Duodenal mucosa (tissue), 2 donors: ENCODE data around the gene FHOD3.
A peak's percentile ranks its signal among the peaks of the same experiment; 100 is the strongest.

Source experiments
- H3K27ac ChIP-seq: one replicate; pipeline ENCODE4 v1.7.0; 2013; ENCODE audit warnings: low read depth, low read length
- H3K27me3 ChIP-seq, 2 donors: one replicate each; pipeline ENCODE4 v1.7.0; 2013; ENCODE audit warnings: low read length in 2 of 2, control low read depth in 1 of 2; ENCODE audit not compliant: insufficient read depth in 2 of 2, control insufficient read depth in 1 of 2
- H3K36me3 ChIP-seq, 2 donors: one replicate each; pipeline ENCODE4 v1.7.0; 2013; ENCODE audit warnings: low read length in 2 of 2, control low read depth in 1 of 2; ENCODE audit not compliant: insufficient read depth in 2 of 2, control insufficient read depth in 1 of 2
- H3K4me1 ChIP-seq, 2 donors: one replicate each; pipeline ENCODE4 v1.7.0; 2013; ENCODE audit warnings: low read length in 2 of 2, control low read depth in 1 of 2; ENCODE audit not compliant: insufficient read depth in 2 of 2, control insufficient read depth in 1 of 2
- H3K4me3 ChIP-seq, 2 donors: one replicate each; pipeline ENCODE4 v1.7.0; 2013; ENCODE audit warnings: low read length in 2 of 2, low read depth in 1 of 2
- H3K9ac ChIP-seq, 2 donors: one replicate each; pipeline ENCODE4 v1.7.0; 2013; ENCODE audit warnings: low read length in 2 of 2, low read depth in 1 of 2
- H3K9me3 ChIP-seq, 2 donors: one replicate each; pipeline ENCODE4 v1.7.0; 2013; ENCODE audit warnings: low read length in 2 of 2, control low read depth in 1 of 2; ENCODE audit not compliant: control insufficient read depth in 1 of 2

FHOD3 gene

GRCh38 chr18:36494160-36494437, 196.6 kb downstream of the FHOD3 start:
- Histone ChIP-seq H3K27ac (no peak overlapping the region), H3K9ac (no peak overlapping the region), H3K9me3 (no peaks in the 10 kb centered on the region), H3K36me3 (no peaks in the 10 kb centered on the region), H3K27me3 (no peaks in the 10 kb centered on the region), H3K4me1 (peaks cover 0 to 3% of the 10 kb centered on the region in 2 donors), H3K4me3 (no peak overlapping the region)

- H3K4me1 ChIP-seq: peaks cover 0 to 3% of the 10 kb centered on the region in 2 donors
- H3K27ac ChIP-seq: no peak overlapping the region
- H3K9me3 ChIP-seq: no peaks in the 10 kb centered on the region
- H3K9ac ChIP-seq: no peak overlapping the region
- H3K4me3 ChIP-seq: no peak overlapping the region
- no peaks in the 10 kb centered on the region for H3K27me3 ChIP-seq
- no peaks in the 10 kb centered on the region for H3K36me3 ChIP-seq
Measured at GRCh38 chr18:36496022-36496421, 198.5 kb downstream of the FHOD3 start.

- H3K36me3 ChIP-seq: no peaks in the 10 kb centered on the region
- no peak overlapping the region for H3K9ac ChIP-seq
- H3K4me1 ChIP-seq: no peaks in the 10 kb centered on the region
- H3K27me3 ChIP-seq: no peaks in the 10 kb centered on the region
- no peak overlapping the region for H3K4me3 ChIP-seq
- H3K9me3 ChIP-seq: no peaks in the 10 kb centered on the region
- no peak overlapping the region for H3K27ac ChIP-seq
Measured at GRCh38 chr18:36499938-36500337, 202.4 kb downstream of the FHOD3 start.

GRCh38 chr18:36501100-36501499, 203.6 kb downstream of the FHOD3 start:
- Histone ChIP-seq H3K9me3 (no peaks in the 10 kb centered on the region), H3K9ac (no peak overlapping the region), H3K27me3 (no peaks in the 10 kb centered on the region), H3K27ac (no peak overlapping the region), H3K36me3 (no peaks in the 10 kb centered on the region), H3K4me1 (no peaks in the 10 kb centered on the region), H3K4me3 (no peak overlapping the region)

GRCh38 chr18:36503477-36503876, 206.0 kb downstream of the FHOD3 start:
- no peaks in the 10 kb centered on the region for H3K27me3 ChIP-seq
- H3K27ac ChIP-seq: no peak overlapping the region
- no peaks in the 10 kb centered on the region for H3K4me1 ChIP-seq
- H3K9me3 ChIP-seq: no peaks in the 10 kb centered on the region
- H3K36me3 ChIP-seq: no peaks in the 10 kb centered on the region
- H3K4me3 ChIP-seq: no peak overlapping the region
- no peak overlapping the region for H3K9ac ChIP-seq

GRCh38 chr18:36504928-36505327, 207.4 kb downstream of the FHOD3 start:
- no peaks in the 10 kb centered on the region for H3K36me3 ChIP-seq
- no peaks in the 10 kb centered on the region for H3K27me3 ChIP-seq
- no peaks in the 10 kb centered on the region for H3K4me1 ChIP-seq
- H3K27ac ChIP-seq: no peak overlapping the region
- H3K4me3 ChIP-seq: no peak overlapping the region
- no peak overlapping the region for H3K9ac ChIP-seq
- H3K9me3 ChIP-seq: no peaks in the 10 kb centered on the region

- Histone ChIP-seq H3K27me3 (no peaks in the 10 kb centered on the region), H3K4me3 (no peak overlapping the region), H3K36me3 (no peaks in the 10 kb centered on the region), H3K9me3 (no peaks in the 10 kb centered on the region), H3K4me1 (no peaks in the 10 kb centered on the region), H3K27ac (no peak overlapping the region), H3K9ac (no peak overlapping the region)
Measured at GRCh38 chr18:36505665-36506064, 208.2 kb downstream of the FHOD3 start.

GRCh38 chr18:36509646-36510197, 212.2 kb downstream of the FHOD3 start:
- Histone ChIP-seq H3K4me3 (no peak overlapping the region), H3K4me1 (peaks cover 3 to 12% of the 10 kb centered on the region in 2 donors), H3K36me3 (no peaks in the 10 kb centered on the region), H3K27me3 (no peaks in the 10 kb centered on the region), H3K9me3 (no peaks in the 10 kb centered on the region), H3K9ac (no peak overlapping the region), H3K27ac (no peak overlapping the region)

GRCh38 chr18:36511791-36512352, 214.4 kb downstream of the FHOD3 start:
- Histone ChIP-seq H3K9ac (peak overlapping the region in 1 of 2 donors; percentile 7), H3K36me3 (no peaks in the 10 kb centered on the region), H3K4me3 (no peak overlapping the region), H3K9me3 (no peaks in the 10 kb centered on the region), H3K4me1 (peaks cover 3 to 12% of the 10 kb centered on the region in 2 donors), H3K27ac (no peak overlapping the region), H3K27me3 (no peaks in the 10 kb centered on the region)

GRCh38 chr18:36513556-36513955, 216.0 kb downstream of the FHOD3 start:
- Histone ChIP-seq H3K9ac (no peak overlapping the region), H3K27ac (no peak overlapping the region), H3K4me3 (no peak overlapping the region)

GRCh38 chr18:36514778-36515177, 217.3 kb downstream of the FHOD3 start:
- Histone ChIP-seq H3K4me3 (no peak overlapping the region), H3K27me3 (peaks cover 0 to 4% of the 10 kb centered on the region in 2 donors), H3K27ac (no peak overlapping the region), H3K36me3 (no peaks in the 10 kb centered on the region), H3K4me1 (peaks cover 3 to 12% of the 10 kb centered on the region in 2 donors), H3K9me3 (no peaks in the 10 kb centered on the region), H3K9ac (no peak overlapping the region)

More at GRCh38 chr18:36513556-36513955, 216.0 kb downstream of the FHOD3 start:
- no peaks in the 10 kb centered on the region for H3K27me3 ChIP-seq
- no peaks in the 10 kb centered on the region for H3K36me3 ChIP-seq
- no peaks in the 10 kb centered on the region for H3K9me3 ChIP-seq
- peaks cover 3 to 12% of the 10 kb centered on the region in 2 donors for H3K4me1 ChIP-seq
